NCI-H187 treated with DMSO at 0.1 percent for 48 hours (cell line): ENCODE results near the gene COL4A2.

Experiments
- DNase-seq: peaks from one replicate; lab custom pipeline; 2025; lab: John Stamatoyannopoulos, UW

Gene COL4A2

GRCh38 chr13:110533771-110534670 is 226.9 kb downstream of the COL4A2 start:
- DNase-seq = no peak

GRCh38 chr13:110535526-110535925 is 228.4 kb downstream of the COL4A2 start:
- no peak for DNase-seq

DNA sequence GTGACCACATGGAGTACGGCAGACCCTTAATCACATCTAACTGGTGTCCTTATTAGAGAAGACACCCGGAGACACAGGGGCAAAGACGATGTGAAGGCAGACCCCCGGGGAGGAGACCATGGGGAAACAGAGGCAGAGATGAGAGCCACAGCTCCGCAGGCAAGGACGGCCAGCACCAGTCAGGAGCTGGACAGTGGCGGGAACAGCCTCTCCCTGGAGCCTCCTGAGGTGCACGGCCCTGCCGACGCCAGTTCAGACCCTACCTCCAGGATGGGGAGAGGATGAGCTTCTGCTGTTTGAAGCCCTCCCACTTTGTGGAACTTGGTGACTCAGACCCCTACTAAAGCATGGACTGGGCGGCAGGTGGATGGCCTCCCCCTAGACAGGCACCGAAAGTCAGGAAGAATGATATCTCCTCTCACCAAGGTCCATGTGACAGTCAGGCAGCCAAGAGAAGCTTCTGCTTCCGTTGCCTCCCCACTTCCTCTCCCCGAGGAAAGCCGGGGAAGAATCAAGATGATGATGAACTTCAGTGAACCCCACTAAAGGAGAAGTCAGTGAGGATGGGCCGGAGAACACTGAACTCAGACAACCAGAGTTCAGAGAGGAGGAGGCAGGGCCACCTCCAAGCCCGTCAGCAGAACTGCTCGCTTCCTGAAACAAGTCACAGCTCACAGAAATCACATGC is 229.1 kb downstream of the COL4A2 start:
- DNase-seq = no peak

GRCh38 chr13:110538632-110539031 is 231.5 kb downstream of the COL4A2 start:
- DNase-seq = no peak

DNA sequence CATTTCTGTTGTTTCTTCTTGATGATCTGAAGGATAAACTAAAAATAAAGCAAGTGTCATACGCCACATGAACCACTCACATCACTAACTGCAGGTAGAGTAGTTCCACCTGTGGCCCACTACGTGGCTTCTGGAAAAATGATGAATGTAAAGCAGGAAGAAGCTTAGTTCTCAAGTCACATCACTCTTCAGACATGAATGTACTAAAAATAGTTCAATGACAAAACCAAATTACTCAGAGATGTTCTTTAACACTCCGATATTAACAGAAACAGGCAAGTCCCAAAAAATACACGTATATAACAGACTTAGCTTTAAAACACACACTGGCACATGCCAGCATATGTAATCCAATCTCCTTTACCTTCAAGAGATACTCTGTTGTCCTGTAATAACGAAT is 232.8 kb downstream of the COL4A2 start:
- DNase-seq = no peak

DNA sequence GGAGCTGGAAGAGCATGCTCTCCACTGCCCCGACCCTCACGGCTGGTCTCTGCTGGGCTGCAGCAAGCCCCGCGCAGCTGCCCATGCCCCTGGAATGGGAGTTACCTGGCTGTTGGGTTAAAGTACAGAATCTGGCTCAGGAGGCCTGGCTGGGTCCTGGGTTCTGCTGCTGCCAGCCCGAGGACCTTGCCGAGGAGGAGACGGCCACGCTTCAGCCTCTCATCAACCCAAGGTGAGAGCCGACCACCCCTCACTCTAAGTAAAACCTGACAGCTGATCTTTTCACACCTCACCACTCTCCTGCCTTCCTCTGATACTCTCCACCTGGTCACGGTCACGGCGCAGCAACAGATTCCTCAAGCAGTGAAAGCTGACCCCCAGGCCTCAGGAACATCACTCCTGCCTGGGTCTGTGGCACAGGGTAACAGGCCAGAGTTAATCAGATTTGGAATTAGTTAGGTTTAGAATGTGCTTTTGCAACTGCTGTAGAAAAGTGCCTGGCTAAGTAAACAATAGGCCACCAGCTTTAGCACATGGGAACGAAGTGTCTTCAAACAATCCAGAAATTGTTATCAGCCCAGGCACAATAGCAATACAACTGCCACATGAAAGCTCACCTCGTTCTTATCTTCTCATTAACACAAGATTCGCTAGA is 233.9 kb downstream of the COL4A2 start:
- DNase-seq = no peak

- no peak for DNase-seq
Observed at GRCh38 chr13:110541526-110541920, 234.4 kb downstream of the COL4A2 start.

- DNase-seq = no peak
Observed at GRCh38 chr13:110542169-110542796, 235.2 kb downstream of the COL4A2 start.

DNA sequence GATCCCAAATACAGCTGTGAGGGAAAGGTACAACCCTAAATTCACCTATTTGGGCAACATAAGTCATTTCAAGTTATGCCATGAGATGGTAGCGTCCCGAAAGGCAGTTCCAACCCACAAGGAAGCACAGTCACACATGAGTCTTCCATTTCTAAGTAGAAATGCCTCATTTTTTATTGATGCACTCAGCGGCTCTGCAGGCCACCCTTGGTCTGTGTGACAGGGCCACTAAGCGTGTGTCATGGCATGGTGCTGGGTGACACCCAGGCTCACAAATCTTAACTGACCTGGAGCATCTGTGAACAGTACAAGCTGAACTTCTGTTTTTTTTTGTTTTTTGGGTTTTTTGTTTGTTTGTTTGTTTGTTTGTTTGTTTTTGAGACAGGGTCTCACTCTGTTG is 239.3 kb downstream of the COL4A2 start:
- DNase-seq = no peak

- DNase-seq = no peak
Observed at GRCh38 chr13:110546926-110547325, 239.8 kb downstream of the COL4A2 start.

- DNase-seq = no peak
Observed at GRCh38 chr13:110548891-110549794, 242.1 kb downstream of the COL4A2 start.

GRCh38 chr13:110549795-110550160 is 242.7 kb downstream of the COL4A2 start:
- no peak for DNase-seq

- no peak for DNase-seq
Observed at GRCh38 chr13:110551284-110551683, 244.2 kb downstream of the COL4A2 start.

- DNase-seq = no peak
Observed at GRCh38 chr13:110552767-110553166, 245.7 kb downstream of the COL4A2 start.

DNA sequence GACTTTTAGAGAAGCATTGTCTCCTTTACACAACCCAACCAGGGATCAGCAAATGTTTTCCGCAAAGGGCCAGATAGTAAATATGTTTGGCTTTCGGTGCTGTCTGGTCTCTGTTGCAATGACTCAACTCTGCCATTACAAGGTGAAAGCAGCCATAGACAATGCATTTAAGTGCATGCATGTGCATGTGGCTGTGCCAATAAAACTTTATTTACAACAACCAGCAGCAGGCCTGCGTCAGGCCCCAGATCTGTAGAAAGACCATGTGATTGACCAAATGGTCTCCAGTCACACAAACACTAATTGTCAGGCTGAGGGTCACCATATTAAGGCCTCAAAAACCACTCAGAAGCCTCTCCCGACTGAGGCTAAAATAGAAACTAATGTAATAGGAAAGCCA is 246.3 kb downstream of the COL4A2 start:
- DNase-seq = no peak

GRCh38 chr13:110554227-110554836 is 247.2 kb downstream of the COL4A2 start:
- no peak for DNase-seq

DNA sequence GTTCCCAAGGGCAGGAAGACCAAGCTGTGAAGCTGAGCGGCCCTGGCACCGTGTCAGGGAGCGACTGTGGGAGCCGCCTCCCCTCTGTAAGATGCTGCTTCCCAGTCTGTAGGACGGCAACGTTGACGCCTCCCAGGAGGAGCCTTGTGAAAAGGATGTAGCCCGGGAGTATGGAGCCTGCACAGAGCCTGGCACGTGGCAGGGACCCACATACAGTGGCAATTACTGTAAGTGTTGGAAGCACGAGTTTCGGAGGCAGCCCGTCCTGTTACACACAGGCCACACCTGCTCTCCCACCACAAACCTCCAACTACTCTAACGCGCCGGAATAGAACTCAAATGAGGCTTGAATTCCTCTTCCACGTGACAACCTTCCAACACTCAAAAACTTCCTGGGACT is 247.9 kb downstream of the COL4A2 start:
- no peak for DNase-seq

DNA sequence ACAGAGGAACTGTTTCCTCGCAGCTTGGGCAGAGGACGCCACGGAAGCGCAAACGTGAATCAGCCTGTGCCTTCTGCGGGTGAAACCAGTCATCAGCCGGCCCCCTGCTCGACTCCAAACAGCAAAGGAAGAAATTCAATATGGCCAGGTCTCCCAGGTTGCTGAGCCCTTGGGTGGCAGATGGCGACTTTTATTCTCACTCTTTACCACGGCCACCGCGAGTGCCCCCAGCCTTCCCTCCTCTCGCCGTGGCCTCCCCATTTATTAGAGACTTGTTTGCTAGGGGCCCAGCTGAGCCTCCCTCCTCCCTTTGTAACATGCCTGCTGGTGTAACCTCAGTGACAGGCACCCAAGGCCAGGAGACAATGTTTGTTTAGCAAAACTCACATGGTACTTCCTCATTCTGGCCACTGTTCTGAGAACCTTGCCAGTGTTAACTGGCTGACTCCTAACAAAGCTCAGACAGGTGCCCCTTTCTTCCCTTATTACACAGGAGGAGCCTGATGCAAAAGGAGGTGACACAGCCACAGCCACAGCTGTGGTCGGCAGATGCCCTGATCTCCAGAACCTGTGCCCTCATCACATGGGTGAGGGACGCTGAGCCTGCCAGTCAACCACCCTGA is 248.6 kb downstream of the COL4A2 start:
- no peak for DNase-seq

GRCh38 chr13:110556224-110556606 is 249.1 kb downstream of the COL4A2 start:
- DNase-seq = no peak

DNA sequence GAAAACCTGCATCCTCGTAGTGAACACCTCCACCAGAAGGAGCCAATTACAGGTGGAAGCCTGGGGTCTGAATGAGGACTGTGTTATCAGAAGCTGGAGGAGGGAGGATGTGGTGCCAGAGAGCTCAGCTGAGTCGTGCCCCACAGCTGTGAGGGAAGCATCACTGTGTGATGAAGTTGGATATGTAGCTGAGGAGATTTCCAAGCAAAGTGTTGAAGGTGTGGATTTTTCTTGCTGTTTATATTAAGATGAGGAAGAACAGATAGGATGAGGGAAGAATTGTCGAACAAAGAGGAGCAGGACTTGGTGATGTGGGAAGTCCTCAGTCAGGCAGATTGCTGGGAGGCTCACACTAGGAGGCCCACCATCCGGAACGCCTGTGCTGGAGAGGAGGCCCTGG is 250.0 kb downstream of the COL4A2 start:
- DNase-seq = no peak
